Stimulated activated CD8-positive, alpha-beta memory T cell treated with anti-CD3 and anti-CD28 coated beads, Interleukin-12 subunit alpha, Interleukin-12 subunit beta, amount 100 ng/mL, for 4 hours (primary cell): ENCODE results near the gene LRRC8E.
"Not testable (repeated sequence)": the region's sequence is repeated elsewhere in the genome, so short reads cannot be mapped to it uniquely, and the experiment has no call there.

Experiments used
- DNase-seq: peaks from one replicate; pipeline ENCODE4 v3.0.0-alpha.2; 2020; ENCODE audit warnings: low read depth

The LRRC8E gene

GRCh38 chr19:7920519-7921301 lies 32.4 kb downstream of the LRRC8E start:
- DNase-seq: peak; percentile 98

GRCh38 chr19:7921302-7921966 lies 33.1 kb downstream of the LRRC8E start:
- DNase-seq: no peak

- no peak for DNase-seq
Observed at GRCh38 chr19:7921967-7922835, 33.9 kb downstream of the LRRC8E start.

GRCh38 chr19:7922836-7923195 lies 34.5 kb downstream of the LRRC8E start:
- no peak for DNase-seq

GRCh38 chr19:7923295-7924191 lies 35.2 kb downstream of the LRRC8E start:
- no peak for DNase-seq

- DNase-seq: no peak
Observed at GRCh38 chr19:7924241-7924640, 35.9 kb downstream of the LRRC8E start.

GRCh38 chr19:7924651-7925170 lies 36.4 kb downstream of the LRRC8E start:
- DNase-seq: no peak

GRCh38 chr19:7925171-7925851 lies 37.0 kb downstream of the LRRC8E start:
- peak; percentile 65 for DNase-seq

- DNase-seq: peak; percentile 69
Observed at GRCh38 chr19:7926021-7926726, 37.9 kb downstream of the LRRC8E start, which contains the start of gene CTXN1. Gene CTXN1, minus strand, starts transcription at chr19:7926135. Its CDS starts 597 bp downstream, at chr19:7925538.

- no peak for DNase-seq
Observed at GRCh38 chr19:7926727-7927604, 38.7 kb downstream of the LRRC8E start.

- no peak for DNase-seq
Observed at GRCh38 chr19:7927605-7928333, 39.5 kb downstream of the LRRC8E start.

- no peak for DNase-seq
Observed at GRCh38 chr19:7928334-7928706, 40.0 kb downstream of the LRRC8E start.

- DNase-seq: peak; percentile 47
Observed at GRCh38 chr19:7928741-7929701, 40.7 kb downstream of the LRRC8E start.

- DNase-seq: not testable (repeated sequence)
Observed at GRCh38 chr19:7930030-7930429, 41.7 kb downstream of the LRRC8E start.

- DNase-seq: no peak
Observed at GRCh38 chr19:7930765-7931164, 42.5 kb downstream of the LRRC8E start.

GRCh38 chr19:7931221-7932061 lies 43.1 kb downstream of the LRRC8E start:
- no peak for DNase-seq
